ENCODE results near the gene MYRF.
A peak's percentile ranks its signal among the peaks of the same experiment; 100 is the strongest.

The MYRF gene

DNA sequence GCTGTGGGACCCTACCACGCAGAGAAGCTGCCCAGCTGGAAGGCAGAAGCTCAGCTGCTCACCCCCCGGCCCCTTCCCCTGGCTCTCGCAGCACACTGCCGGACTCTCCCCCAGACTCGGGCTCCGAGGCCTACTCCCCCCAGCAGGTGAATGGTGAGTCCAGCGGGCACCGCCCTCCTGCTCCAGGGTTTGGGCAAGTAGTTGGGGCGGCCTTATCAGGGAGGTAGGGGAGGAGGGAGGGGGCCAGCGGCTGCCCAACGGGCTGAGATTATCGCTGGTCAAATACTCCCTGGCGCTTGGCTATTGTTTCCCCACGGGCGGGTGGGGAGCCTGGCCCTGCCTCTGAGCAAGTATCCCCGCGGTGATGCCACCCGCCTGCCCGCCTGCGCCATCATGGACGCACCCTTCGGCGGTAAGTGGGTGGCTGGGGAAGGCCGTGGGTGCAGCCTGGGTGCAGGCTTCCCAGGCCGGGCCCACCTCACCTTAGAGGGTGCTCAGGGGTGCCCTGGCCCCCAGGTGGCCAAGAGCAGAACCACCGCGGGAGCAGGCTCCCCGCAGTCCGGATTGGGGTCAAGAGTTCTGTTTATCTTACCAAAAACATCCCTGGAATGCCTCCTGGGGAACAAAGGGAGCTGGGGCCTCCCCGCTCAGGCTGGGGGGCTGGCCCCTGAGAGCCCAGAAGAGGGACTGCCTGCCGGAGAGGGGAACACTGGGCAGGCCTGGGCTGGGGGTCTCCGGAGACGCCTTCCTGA is 16.9 kb downstream of the MYRF start:
- DNase-seq: no peak
- in situ Hi-C loops (cut with HindIII; ENCODE audit: low pct_ligation_motif_present, low pct_unique_long_range_greater_than_20kb, low sequenced_read_pairs): no loop called here

DNA sequence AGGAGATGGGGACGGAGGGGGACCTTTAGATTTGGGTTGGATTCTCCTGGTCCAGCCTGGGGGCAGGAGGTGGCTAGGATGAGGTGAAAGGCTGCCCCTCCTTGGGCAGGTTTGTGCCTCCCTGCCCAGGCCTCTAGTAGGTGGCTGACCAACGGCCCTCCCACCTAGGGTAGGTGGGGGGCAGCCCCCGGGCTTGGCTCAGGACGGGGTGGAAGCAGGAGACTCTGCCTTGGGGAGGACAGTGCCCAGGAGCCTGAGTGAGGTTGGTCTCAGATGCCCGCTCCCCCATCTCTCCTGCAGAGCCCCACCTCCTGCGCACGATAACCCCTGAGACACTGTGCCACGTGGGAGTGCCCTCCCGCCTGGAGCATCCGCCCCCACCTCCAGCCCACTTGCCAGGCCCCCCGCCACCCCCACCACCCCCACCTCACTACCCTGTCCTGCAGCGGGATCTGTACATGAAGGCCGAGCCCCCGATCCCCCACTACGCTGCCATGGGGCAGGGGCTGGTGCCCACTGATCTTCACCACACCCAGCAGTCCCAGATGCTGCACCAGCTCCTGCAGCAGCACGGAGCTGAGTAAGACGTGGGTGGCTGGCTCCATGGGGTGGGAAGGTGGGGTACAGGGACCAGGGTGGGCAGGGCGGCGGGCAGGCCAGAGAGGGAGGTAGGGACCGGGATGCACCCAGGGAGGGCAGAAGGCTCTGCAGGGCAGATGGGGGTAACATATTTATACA is 17.7 kb downstream of the MYRF start:
- DNase-seq: no peak
- in situ Hi-C loops (cut with HindIII; ENCODE audit: low pct_ligation_motif_present, low pct_unique_long_range_greater_than_20kb, low sequenced_read_pairs): no loop called here

DNA sequence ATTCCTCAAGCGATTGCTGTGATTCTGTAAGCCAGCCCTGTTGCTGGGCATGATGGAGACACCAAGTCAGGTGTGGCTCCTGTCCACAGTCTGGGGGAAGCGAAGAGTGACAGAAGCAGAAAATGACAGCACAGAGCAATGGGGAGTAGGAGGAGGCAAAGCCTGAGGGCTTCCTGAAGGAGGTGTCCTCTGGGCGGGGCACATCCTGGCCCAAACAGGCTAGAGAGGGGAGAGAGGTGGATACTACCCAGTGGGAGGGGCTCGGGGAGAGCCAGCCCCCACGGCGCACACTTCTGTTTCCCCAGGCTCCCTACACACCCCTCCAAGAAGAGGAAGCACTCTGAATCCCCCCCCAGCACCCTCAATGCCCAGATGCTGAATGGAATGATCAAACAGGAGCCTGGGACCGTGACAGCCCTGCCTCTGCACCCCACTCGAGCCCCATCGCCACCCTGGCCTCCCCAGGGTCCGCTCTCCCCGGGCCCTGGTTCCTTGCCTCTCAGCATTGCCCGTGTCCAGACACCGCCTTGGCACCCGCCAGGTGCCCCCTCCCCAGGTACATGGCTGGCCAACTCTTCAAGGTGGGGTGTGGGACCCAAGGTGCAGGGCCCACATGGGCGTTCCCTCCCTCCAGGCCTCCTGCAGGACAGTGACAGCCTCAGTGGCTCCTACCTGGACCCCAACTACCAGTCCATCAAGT is 18.9 kb downstream of the MYRF start:
- in situ Hi-C loops (cut with HindIII; ENCODE audit: low pct_ligation_motif_present, low pct_unique_long_range_greater_than_20kb, low sequenced_read_pairs): no loop called here
- no peak for DNase-seq

DNA sequence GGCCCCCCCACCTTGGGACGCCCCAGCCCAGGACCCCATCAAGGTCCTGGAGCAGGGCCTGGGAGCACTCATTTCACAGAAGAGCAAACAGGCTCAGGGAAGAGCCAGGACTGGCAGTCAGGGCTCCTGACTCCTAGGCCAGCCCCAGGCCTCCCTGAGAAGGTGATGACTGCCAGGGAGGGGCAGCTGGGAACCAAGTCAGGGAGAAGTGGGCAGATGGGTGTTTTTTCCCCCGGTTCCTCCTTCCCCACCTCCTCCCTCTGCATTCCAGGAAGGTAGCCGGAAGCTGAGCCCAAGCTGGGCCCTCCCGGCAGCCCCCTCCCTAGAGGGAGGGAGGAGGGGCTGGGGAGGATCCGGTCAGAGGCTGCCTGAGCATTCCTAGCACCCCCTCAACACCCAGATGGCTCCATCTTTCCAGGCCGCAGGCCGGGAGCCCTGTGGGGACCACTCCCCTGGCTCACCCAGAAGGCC is 19.6 kb downstream of the MYRF start:
- DNase-seq: no peak
- in situ Hi-C loops (cut with HindIII; ENCODE audit: low pct_ligation_motif_present, low pct_unique_long_range_greater_than_20kb, low sequenced_read_pairs): no loop called here

DNA sequence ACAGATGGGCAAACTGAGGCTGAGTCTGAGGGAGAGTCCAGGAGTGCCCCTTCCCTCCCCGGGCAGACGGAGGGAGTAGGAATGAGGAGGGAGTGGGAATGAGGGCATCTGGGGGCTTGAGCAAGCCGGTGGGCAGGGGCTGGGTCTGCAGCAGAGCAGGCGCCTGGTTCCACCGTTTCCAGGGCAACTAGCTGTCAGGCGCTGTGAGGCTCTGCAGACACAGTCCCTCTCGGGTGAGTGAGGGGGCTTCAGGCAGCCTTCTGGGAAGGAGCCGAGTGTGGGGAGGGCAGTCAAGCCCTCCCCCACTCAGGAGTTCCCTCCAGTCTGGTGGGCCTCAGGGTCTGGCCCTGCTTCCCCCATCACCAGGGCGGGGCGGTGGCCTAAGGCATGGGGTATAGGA is 20.9 kb downstream of the MYRF start:
- in situ Hi-C loops (cut with HindIII; ENCODE audit: low pct_ligation_motif_present, low pct_unique_long_range_greater_than_20kb, low sequenced_read_pairs): no loop called here
- DNase-seq: no peak

DNA sequence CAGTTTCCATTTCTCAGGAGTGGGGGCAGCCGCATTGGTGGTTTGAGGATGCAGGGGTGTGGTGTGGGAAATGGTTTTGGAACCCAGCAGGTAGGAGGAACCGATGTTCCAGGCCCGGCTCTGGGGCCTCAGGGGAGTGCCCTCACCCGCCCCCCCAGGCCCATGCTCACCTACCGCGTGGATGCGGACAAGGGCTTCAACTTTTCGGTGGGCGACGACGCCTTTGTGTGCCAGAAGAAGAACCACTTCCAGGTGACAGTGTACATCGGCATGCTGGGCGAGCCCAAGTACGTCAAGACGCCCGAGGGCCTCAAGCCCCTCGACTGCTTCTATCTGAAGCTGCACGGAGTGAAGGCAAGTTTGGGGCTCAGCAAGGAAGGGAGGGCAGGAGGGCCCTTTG is 21.4 kb downstream of the MYRF start:
- in situ Hi-C loops (cut with HindIII; ENCODE audit: low pct_ligation_motif_present, low pct_unique_long_range_greater_than_20kb, low sequenced_read_pairs): no loop called here
- no peak for DNase-seq

DNA sequence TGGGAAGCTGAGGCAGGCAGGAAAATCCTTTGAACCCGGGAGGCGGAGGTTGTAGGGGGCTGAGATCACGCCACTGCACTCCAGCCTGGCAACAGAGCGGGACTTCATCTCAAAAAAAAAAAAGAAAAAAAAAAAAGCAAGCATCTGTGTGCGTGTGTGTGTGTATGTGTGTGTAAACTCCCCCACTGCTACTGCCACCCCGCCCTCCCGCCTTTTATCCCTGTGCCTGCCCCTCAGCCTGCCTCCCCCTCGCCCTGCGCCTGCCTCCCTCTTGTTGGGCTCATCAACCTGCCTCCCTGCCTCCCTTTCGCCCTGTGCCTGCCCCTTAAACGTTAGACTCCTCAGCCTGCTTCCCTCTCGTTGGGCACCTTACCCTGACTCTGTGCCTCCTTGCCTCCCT is 22.0 kb downstream of the MYRF start:
- no peak for DNase-seq
- in situ Hi-C loops (cut with HindIII; ENCODE audit: low pct_ligation_motif_present, low pct_unique_long_range_greater_than_20kb, low sequenced_read_pairs): no loop called here

DNA sequence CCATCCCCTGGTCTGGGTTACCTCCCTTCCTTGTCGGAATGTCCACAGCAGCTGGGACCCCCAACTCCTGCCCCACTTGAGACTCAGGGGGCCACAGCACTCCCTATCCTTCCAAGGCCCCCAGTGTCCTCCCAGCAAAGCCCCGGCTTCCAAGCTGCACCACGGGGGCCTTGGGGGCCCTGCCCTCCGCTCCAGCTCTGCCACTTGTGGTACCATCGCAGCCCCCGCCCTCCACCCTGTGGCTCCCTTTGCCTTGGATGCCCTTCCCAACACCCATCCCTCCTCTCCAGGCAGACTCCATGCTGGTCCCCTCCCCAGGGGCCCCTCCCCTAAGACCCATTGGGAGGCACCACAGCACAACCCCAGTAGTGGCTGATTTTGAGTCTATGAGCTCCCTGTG is 22.7 kb downstream of the MYRF start:
- in situ Hi-C loops (cut with HindIII; ENCODE audit: low pct_ligation_motif_present, low pct_unique_long_range_greater_than_20kb, low sequenced_read_pairs): no loop called here
- no peak for DNase-seq

DNA sequence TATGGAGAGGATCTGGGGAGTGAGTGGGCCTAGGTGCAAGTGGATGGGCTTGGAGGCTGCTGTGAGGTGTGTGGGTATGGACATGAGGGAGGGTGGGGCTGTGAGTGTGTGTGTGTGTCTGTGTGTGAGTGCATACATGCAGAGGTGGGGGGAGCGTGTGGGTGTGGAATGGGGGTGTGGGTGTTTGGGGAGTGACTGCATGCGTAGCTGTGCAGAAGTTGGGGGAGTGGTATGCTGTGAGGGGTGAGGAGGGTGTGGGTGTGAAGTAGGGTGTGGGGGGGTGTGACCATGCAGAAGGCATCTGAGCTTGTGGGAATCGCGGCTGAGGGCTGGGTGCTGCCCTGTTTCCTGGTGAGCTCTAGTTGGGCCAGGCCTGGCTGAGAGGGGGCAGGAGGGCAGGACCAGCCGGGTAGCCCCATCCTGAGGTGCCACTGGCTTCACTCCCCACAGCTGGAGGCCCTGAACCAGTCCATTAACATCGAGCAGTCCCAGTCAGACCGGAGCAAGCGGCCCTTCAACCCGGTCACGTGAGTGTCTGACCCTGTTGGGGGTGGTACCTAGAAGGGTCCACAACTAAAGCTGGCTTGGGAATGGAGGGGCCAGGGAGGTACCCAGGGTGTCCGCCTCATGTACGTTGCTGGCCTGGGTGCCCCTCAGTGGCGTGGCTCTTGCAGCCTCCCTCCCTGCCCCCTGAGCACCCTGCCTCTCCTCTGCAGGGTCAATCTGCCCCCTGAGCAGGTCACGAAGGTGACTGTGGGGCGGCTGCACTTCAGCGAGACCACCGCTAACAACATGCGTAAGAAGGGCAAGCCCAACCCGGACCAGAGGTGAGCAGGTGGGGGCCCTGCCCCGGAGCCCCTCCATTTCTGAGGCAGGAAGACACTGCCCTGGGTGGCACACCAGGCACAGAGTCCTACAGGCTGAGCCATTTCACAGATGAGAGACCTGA is 23.4 kb downstream of the MYRF start:
- no peak for DNase-seq
- in situ Hi-C loops (cut with HindIII; ENCODE audit: low pct_ligation_motif_present, low pct_unique_long_range_greater_than_20kb, low sequenced_read_pairs): no loop called here

DNA sequence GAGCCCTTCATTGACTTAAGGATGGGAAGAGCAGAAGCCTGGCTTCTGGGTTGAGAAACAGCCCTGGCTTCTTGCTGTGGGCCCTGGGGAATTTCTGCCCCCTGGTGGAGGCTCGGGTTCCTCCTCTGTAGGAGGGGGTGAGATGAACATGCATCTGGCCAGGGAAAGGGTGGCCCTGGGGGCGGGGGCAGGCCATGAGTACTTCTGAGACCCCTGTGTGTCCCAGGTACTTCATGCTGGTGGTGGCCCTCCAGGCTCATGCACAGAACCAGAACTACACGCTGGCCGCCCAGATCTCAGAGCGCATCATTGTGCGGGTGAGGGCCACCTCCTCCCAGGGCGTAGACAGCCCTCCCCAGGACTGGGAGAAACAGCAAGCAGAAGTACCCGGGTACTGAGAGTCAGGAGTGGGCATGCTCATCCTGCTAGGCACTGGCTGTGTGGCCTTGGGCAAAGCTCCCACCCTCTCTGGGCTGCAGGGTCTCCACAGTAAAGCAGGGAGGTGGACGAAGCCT is 24.2 kb downstream of the MYRF start:
- in situ Hi-C loops (cut with HindIII; ENCODE audit: low pct_ligation_motif_present, low pct_unique_long_range_greater_than_20kb, low sequenced_read_pairs): no loop called here
- DNase-seq: peak; percentile 63

DNA sequence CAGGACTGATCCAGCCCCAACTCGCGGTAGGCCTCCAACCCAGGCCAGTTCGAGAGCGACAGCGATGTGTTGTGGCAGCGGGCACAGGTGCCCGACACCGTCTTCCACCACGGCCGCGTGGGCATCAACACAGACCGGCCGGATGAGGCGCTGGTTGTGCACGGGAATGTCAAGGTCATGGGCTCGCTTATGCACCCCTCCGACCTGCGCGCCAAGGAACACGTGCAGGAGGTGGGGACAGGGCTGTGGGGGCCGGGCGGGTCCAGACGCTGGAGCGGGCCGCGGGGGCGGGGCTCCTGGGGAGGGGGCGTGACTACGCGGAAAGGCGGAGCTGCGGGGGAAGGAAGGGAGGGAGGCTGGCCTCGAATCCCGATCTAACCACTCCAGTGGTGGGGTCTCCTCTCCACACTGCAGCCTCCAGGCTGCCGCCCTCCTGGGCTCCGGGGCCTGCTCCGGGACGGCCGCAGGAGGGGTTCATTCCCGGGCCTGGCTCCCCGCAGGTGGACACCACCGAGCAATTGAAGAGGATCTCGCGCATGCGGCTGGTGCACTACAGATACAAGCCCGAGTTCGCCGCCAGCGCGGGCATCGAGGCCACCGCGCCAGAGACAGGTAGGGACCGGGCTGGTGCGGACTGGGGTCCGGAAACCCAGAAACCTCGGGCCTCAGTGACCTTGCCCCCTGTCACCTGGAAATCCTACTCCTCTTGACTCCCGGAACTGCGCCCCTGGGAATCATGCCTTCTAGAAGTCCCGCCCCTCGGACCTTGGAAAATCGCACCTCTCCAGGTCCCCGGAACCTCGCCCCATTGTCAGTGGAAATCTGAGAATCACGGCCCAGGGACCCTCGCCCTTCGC is 25.0 kb downstream of the MYRF start:
- no peak for DNase-seq
- in situ Hi-C loops (cut with HindIII; ENCODE audit: low pct_ligation_motif_present, low pct_unique_long_range_greater_than_20kb, low sequenced_read_pairs): no loop called here

DNA sequence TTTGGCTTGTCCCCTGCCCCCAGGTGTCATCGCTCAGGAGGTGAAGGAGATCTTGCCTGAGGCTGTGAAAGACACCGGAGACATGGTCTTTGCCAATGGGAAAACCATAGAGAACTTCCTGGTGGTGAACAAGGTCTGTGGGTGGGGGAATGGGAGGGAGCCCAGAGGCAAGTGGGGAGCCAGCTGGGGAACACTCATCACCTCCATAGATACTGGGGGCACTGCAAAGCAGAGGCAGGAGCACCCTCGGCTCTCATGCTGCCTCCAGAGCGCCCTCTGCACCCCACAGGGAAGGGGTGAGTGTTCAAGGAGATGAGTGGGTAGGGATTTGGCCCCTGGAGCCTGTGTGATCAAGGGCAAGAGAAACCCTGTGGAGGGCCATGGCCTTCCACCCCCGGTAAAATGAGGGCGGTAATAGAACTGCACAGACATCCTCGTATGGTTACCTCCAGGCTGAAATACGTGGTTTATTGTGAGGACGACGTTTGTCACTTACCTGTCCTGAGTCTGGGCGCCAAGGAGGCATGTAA is 26.0 kb downstream of the MYRF start:
- in situ Hi-C loops (cut with HindIII; ENCODE audit: low pct_ligation_motif_present, low pct_unique_long_range_greater_than_20kb, low sequenced_read_pairs): no loop called here

DNA sequence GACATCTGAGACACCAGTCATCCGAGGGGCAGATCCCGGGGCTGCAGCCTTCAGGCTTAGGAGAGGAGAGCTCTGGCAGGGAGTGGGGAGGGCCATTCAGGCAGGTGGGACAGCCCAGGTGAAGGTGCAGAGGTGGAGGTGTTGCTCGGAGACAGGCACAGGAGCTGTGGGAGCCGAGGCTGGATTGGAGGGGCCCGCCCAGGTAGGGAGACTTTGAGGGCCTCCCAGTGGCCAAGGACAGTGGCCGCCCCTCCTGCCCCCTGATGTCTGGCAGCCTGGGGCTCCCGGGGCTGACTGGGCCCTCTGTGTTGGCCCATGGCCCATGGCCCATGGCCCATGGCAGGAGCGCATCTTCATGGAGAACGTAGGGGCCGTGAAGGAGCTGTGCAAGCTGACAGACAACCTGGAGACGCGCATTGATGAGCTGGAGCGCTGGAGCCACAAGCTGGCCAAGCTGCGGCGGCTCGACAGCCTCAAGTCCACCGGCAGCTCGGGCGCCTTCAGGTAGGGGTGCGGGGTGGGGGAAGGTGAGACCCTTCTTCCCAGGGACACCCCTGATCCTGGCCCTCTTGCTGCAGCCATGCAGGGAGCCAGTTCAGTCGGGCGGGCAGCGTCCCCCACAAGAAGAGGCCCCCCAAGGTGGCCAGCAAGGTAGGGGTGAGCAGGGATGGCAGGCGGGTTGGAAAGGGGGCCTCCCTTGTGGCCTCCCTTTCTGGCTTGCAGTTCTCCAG is 26.6 kb downstream of the MYRF start:
- in situ Hi-C loops (cut with HindIII; ENCODE audit: low pct_ligation_motif_present, low pct_unique_long_range_greater_than_20kb, low sequenced_read_pairs): no loop called here
- DNase-seq: no peak

More for the DNA sequence above, 26.0 kb downstream of the MYRF start:
- DNase-seq: no peak

DNA sequence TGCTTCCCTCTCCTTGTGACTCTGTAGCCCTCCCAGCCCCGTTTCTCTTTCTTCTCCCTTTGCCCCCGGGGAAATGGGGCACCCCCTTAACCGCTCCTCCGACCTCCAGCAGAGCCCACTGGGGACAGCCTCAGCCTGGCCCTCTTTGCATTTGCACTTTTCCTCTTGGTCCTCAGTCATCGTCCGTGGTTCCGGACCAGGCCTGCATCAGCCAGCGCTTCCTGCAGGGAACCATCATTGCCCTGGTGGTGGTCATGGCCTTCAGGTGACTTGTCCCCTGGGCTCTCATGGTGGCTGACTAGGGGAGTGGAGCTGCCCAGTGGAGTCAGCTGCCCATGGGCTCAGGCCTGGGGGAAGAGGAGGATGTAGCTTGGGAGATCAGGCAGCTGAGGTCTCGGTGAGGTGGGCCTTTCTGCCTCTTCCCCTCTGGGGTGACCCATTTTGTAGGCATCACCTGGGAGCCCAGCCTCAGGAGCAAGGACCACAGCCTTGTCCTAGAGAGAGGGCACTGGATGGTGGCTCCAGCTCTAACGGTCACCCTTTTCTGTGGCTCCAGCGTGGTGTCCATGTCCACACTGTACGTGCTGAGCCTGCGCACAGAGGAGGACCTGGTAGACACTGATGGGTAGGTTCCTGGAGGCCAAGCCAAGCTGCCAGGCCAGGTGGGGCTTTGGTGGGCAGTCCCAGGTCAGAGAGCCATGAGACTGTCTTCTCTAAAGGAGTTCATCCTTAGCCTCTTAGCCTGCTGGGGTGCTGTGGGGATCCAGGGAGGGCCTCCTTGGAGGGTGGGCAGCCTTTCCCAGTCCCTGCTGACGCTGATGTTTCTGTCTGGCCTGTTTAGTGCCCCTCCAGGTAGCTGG is 27.5 kb downstream of the MYRF start:
- in situ Hi-C loops (cut with HindIII; ENCODE audit: low pct_ligation_motif_present, low pct_unique_long_range_greater_than_20kb, low sequenced_read_pairs): no loop called here
- no peak for DNase-seq

DNA sequence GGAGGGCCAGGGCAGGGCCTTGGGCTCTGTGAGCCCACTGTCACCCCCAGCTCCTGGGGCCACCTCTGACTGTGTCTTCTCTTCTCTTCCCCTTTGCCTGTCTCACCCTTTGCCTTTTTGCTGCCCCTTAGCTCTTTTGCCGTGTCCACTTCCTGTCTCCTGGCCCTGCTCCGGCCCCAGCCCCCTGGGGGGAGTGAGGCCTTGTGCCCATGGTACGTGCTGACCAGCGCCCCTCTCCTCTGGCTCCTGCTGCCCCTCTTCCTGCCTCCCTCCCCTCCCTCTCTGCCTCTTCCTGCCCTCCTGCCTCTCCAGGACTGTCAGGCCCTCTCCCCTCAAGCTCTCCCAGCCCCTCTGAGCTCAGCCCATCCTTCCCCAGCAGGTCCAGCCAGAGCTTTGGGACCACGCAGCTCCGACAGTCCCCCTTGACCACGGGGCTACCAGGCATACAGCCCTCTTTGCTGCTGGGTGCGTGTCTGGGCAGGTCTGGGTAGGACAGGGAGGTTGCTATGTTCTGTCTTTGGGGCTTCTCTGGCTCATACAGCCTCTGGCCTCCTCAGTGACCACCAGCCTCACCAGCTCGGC is 28.2 kb downstream of the MYRF start:
- in situ Hi-C loops (cut with HindIII; ENCODE audit: low pct_ligation_motif_present, low pct_unique_long_range_greater_than_20kb, low sequenced_read_pairs): no loop called here
- DNase-seq: no peak
